NCI-H2029 treated with DMSO at 0.1 percent for 48 hours (cell line): Measurements from ENCODE around the gene RPH3AL.
"Not testable (repeated sequence)": the region's sequence is repeated elsewhere in the genome, so short reads cannot be mapped to it uniquely, and the experiment has no call there.

Experiments
- DNase-seq: peaks from one replicate; lab custom pipeline; 2025; lab: John Stamatoyannopoulos, UW

Gene RPH3AL

DNA sequence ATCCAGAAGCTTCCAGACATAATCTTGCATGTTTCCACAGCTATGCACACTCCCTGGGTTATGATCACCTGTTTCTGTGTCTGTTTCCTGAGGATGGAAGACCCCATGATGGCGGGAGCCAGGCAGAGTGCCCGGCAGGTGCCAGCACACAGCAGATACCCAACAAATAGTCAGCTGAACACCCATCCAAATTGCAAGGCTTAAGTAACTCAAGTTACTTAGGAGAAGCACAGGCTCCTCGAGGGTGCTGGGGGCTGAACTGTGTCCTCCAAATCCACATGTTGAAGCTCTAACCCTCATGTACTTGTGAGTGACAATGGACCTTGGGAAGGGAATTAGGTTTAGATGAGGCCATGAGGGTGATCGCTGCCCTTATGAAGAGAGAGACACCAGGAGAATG, 91.7 kb downstream of the RPH3AL start:
- no peak for DNase-seq

DNA sequence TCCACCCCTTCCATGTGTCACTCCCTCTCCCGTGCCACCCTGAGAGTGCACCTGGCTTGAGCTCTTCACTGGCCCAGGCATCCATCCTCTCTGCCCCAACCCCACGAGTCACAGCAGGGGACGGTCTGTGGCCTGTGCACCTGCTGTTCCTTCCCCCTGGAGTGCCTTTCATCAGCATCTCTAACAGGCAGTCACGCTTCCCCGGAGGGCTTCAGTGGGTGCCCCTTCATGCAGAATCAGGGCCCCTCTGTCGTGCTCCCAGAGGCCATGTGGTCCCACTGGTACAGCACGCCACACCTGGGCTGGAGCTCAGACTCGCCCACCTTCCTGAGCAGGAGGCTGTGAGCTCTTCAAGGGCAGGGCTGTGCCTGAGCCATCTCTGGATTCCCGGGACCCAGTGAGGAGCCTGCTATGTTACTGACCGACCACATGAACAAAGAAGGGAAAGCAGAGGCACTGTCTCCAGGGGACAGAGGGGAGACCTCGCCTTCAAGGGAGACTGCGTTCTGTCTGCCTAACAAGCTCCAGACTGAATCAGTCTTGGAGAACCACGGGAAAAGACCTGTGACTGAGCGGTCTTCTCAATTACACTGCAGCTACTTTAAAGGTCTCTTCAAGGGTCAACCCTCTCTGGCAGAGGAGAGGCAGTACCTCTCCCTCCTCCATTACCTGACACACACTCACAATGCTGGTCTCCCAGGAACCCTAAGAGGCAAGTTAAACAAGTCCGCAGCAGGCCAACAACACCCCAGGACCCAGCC, 92.4 kb downstream of the RPH3AL start:
- DNase-seq = no peak

DNA sequence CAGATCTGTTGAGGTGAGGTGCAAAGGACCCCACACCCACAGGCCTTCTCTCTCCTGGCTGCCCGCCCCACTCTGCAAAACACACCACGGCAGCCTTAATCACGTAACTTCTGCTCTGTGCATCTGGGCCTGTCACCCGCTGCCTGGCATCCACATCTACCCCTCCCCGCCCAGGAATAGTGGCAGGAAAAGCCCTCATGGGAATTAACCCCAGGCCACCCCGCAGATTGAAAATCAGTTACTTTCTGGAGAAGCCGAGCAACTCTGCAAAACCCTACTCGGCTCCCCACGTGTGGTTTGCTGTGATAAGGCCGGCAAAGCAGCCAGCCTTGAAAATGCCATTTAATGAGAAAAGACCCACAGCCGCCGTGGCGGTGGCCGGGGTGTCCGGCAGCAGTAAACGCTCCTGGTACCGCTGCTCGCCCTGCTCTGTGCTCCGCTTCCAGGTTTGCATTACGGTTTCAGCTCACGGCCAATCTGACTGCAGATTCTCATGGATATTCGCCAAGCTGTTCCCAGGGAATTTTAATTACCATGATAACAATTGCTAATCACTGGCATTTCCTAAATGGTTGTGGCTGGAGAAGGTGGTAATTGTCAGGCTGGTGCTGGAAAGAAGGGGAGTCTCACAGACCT, 93.1 kb downstream of the RPH3AL start:
- no peak for DNase-seq

DNA sequence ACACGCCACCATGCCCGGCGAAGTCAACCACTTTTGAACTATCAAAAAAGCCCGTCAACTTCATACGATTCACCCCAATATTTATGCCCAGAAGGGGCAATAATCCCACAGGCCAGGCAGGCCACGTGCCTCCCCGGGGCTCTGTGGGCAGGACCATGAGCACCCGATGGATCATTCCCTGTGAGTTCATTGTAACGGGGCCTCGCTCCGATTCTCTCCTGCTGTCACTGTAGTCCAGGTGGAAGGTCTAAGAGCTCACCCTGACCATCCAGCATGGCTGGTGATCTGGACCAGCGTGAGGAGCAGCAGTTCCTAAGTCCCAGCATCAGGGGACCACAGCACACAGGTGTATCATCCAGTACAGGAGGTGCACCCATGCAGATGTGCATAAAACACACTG, 93.7 kb downstream of the RPH3AL start:
- no peak for DNase-seq

DNA sequence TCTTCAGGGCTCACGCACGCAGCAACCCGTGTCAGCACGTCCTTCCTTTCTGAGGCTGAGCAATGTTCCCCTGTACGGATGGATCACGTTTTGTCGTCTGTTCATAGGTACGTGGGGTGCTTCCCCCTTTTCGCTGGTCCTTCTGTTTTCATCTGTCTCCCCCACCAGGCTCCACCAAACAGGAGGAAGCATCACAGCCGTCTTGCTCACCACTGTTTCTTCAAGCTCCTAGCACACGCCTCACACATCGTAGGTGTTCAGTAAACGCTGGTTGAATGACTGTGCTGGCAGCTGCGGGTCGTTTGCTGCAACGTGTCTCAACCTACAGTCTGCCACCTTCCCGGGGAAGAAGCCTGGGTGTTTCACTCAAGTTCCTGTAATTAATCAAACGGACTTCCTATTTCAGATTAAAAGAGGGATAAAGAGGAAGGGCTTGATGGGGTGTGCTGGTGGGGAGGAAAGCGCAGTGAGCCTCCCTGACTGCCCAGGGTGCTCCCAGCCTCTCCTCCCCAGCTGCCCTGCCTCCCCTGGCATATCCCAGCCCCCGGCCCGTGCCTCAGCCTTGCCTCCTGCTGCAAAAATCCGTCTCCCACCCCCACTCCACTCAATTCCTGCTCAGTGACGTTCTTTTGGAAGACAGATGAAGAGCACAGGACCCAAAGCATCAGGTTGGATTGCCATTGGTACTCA, 94.4 kb downstream of the RPH3AL start:
- no peak for DNase-seq

DNA sequence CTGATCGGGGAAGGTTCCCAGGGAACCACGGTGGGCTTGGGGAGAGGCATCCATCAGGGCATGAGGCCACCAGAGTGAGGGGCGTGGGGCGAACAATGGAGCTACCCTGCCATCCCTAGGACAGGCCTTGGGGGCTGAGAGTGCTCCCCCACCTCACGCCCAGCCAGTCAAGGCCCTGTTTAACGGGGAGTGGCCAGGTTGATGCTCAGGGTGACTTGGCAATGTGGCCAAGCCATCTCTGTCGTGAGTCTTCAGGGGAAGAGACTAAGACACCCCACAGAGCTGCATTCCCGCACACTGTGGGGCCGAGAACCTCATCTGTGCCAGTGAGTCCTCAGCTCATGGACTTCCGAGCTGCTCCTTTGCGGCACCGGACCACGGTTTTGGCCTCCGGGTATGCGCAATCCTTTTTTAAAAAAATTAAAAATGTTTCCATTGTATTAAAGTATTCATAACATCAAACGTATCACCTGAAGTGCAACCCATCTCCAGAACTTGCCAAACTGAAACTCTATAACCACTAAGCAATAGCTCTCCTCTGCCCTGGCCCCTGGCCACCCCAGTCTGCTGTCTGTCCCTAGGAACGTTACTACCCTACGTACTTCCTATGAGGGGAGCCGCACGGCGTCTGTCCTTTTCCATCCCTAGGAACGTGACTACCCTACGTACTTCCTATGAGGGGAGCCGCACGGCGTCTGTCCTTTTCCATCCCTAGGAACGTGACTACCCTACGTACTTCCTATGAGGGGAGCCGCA, 99.3 kb downstream of the RPH3AL start:
- DNase-seq = no peak

DNA sequence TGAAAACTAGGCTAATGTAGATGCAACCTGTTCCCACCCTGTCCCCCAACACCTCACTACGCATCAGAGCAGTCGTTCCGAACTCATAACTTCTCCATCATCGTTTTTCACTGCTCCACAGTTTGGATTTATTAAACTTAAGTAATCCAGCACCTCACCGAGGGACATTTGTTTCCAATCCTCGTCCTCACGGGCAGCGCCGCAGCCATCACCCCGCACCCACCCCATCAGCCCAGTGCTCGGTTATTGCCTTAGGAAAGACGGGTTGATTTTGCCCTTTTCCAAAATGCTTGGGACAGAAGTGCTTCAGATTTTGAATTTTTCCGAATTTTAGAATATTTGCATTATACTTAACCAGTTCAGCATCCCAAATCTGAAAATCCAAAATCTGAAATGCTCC, 100.2 kb downstream of the RPH3AL start:
- no peak for DNase-seq

DNA sequence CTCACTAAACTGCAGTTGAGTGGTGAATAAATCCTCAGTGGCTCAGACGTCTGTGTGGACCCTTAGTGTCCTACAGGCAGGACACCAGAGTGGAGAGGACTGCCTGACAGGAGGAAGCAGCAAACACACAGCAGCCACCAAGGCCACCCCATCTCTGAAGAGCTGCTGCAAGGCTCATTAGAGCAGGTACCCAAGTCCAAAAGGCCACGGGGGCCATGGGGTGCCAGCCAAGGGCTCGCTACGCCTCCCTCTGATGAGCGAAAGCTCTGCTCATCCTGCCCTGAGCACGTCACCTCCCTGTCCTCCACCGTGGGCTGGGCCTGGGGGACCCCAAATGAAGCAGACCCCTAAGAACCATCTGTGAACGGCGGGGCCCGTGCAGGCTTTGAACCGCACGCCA, 101.1 kb downstream of the RPH3AL start:
- no peak for DNase-seq

DNA sequence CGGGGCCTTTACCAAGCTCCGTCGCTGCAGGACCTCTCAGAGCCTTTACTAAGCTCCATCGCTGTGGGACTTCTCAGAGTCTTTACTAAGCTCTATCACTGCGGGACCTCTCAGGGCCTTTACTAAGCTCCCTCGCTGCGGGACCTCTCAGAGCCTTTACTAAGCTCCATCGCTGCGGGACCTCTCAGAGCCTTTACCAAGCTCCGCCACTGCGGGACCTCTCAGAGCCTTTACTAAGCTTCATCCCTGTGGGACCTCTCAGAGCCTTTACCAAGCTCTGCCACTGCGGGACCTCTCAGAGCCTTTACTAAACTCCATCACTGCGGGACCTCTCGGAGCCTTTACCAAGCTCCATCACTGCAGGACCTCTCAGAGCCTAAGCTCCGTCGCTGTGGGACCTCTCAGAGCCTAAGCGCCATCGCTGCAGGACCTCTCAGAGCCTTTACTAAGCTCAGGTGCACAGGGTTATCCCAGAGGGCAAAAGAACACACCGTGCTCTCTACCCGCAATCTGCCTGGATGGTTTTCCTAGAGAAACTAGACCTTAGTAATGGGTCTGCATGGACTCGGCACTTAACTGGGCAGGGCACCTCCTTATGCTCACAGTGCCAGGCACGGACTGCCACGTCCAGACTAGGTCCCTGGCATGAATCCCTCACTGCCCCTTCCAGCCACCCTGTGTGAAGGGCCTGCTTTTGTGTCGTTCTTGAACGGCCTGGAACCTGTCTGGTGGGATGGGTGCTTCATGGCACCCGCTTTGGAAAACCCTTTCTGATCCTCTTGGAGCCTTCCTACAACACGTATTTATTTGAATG, 101.9 kb downstream of the RPH3AL start:
- DNase-seq = no peak

DNA sequence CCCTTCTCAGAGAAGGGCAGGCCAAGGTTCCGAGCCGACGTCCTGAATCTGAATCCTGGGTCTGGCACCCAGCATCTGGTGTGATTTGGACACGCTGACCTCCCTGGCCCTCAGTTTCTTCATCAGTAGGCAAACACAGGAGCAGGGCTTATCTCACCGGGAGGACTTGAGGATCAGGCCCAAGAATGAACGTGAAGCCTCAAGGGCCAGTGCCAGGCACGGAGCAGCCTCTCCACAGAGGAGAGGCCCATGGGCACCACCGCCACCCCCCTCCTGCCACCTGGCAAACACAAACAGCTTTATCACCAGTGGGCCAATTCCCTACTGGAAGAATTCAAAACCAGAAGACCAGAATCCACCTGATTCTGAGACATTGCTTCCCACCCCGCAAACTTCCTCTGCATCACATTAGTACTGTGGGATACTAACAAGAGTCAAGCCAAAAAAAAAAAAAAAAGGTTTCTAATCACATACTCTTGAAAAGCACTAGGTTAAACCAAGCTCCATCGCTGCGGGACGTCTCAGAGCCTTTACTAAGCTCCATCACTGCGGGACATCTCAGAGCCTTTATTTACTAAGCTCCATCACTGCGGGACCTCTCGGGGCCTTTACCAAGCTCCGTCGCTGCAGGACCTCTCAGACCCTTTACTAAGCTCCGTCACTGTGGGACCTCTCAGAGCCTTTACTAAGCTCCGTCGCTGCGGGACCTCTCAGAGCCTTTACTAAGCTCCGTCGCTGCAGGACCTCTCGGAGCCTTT, 103.2 kb downstream of the RPH3AL start:
- DNase-seq = no peak

DNA sequence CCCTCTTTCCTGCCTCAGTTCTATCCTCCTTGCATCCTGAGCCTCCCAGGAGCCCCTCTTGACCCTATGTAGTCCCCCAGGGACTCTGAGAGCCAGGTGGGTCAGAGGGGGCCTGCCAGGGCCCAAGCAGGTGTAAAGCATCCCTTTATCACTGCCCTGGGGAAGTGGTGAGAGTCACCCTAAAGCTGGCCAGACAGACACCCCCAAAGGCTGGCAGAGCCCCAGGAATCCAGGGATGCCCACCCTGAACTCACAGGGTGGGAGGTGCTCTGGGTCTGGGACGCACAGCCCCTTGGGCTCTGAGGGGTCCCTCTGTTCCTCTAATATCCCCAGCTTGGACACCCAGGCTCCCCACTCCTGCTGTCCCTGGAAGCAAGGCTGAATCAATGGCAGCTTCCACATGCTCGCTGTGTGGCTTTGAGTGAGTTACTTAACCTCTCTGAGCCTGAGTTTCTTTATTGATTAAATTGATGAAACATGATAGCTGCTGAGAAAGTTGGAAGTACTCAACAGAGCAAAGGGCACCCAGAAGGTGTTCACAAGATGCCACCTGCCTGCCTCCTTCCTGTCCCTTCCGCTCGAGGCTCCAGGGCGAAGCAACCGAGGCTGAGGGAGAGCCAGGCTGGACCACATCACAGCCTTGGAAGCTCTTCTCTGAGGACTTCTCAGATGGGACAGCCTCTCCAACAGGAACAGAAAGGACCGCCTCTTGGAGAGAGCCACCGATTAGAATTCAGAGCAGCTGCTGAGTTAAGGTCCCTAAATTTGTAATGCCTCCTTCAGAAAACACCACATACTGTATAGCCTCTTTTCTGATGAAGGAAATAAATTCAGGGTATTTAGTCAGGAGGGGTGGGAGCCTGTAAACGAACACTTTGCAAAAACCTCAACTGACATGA, 104.0 kb downstream of the RPH3AL start:
- DNase-seq = no peak

DNA sequence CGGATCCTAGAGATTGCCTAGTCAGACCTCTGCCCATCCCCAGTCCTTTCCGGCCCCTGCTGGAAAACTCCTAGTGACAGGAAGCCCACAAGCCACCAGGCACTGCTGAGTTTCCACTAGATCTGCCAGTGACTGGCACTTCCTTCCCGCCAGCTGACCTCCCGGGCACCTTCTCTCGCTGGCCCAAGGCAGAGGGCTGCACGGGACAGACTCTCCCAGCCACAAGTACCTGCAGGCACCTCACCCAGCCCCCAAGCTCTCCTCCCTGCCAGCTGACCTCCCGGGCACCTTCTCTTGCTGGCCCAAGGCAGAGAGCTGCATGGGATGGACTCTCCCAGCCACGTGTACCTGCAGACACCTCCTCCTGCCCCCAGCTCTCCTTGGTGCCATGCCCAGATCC, 104.8 kb downstream of the RPH3AL start:
- DNase-seq = no peak

DNA sequence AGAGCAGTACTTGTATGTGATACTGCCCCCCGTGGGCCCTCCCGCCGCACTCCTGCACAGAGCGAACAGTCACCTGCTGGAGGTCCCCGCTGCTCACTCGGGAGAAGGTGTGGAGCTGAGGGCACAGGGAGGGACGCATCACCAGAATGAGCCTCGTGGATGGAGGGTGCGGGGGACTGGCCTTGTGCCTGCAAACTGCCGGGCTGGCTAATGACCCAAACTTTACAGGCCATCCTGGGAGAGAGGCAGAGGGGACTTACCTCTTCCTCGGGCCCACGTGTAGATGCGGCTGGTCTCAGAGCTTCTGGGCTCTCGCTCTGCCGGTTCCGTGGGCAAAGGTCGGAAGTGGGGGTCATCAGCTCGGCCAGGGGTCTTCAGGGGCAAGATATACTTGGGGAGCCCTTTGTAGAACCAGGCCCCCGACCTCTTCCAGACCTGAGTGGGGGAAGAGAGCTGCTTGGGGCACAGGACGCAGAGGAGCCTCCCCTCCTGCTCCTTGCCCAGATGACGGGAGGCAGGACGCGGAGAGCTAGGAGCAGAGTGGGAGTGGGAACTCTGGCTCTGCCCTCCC, 105.7 kb downstream of the RPH3AL start:
- DNase-seq = no peak

DNA sequence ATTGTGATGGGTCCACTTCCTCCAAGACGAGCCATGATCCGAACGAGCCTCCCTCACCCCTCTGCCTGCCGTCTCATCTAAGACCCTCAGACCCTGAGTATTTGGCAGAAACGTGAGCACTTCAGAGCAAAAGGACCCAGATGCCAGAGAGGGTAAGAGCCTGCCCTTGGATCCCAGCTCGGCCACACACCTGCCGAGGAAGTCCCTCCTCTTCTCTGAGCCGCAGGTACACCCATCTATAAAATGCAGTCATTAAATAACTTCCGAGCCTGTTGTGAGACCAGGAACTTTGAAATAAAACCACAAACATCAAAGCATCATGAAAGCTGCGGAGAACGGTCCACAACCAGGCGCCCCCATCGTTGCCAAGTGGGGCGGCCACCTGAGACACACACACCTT, 106.4 kb downstream of the RPH3AL start:
- no peak for DNase-seq

DNA sequence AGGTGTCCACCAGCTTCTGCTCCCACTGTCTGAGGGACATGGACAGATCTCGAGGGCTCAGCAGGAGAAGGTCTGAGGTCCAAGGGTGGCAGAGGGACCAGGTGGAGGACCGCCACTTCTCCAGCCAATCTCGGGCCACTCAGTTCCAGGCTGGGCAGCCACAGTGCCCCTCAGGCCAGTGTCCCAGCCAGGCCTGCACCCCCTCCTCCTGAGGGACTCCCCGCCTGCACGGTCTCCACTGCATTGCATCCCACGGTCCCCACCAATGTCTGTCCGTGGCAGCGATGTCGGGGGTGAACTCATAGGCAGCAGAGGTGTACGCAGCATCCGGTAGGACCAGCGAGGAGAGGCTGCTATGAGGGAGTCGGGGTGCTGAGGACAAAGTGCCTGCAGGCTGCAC, 107.0 kb downstream of the RPH3AL start:
- DNase-seq = no peak

DNA sequence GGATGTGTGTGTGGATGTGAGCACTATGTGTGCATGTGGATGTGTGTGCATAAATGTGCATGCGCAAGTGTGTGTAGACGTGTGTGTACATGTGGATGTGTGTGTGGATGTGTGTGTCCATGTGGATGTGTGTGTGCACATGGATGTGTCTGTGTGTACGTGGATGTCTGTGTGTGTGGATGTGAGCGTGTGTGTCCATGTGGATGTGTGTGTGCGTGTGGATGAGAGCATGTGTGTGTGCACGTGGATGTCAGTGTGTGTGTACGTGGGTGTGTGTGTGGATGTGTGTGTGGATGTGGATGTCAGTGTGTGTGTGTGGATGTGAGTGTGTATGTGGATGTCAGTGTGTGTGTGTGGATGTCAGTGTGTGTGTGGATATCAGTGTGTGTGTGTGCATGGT, 107.6 kb downstream of the RPH3AL start:
- no peak for DNase-seq

DNA sequence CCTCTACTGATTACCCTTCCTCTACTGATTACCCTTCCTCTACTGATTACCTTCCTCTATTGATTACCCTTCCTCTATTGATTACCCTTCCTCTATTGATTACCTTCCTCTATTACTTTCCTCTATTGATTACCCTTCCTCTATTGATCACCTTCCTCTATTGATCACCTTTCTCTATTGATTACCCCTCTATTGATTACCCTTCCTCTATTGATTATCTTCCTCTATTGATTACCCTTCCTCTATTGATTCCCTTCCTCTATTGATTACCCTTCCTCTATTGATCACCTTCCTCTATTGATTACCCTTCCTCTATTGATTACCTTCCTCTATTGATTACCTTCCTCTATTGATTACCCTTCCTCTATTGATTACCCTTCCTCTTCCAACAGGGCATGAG, 108.7 kb downstream of the RPH3AL start:
- DNase-seq = not testable (repeated sequence)

DNA sequence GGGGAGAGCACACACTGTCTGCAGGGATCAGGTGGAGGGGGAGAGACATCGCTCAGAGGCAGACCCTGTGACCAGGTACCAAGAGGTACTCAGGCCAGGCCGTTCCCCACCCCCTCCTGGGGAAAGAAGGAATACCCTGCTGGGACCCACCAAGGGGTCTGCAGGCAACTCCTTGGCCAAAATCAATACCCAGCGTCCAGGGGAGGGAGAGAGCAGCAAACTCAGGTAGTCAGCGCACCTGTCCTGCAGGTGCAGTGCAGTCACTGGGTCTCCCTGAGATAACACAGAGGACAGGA, 113.7 kb downstream of the RPH3AL start:
- DNase-seq = no peak

DNA sequence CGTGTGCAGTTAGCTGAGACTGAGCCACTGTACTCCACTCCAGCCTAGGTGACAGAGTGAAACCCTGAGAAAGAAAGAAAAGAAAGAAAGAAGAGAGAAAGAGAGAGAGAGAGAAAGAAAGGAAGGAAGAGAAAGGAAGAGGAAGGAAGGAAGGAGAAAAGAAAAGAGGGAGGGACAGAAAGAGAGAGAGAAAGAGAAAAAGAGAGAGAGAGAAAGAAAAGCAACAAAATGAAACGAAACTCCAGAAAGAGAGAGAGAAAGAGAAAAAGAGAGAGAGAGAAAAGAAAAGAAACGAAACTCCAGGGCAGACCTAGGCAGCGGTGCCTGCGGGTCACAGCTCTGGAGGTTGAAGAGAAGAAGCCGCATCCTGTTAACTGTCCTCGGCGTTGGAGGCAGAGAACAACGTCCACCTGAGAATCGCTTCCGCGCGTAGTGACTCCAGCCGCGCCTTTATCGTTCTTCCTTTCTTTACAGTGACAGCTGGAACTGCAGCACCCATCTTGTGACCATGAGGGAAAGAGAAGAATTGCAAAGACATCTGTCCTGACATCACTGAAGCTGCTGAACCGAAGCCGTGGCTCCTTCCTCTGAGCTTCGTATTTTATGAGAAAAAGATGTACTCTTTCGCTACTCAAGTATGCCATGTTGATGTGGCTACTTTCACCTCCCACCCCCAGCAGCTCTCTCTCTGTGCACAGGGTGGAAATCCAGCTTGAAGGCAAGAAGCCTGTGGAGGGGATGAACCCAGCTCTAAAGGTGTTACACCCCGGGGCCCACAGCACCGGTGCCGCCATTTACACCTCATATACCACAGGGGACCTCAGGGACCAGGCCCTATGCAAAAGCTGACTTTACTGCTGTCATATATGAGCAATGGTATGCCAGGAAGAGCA, 114.3 kb downstream of the RPH3AL start:
- DNase-seq = no peak
